Measurements from ENCODE around the gene PFAS.

GRCh38 chr17:8311131-8311790 is 62.2 kb downstream of the PFAS start:
- no peak for TF ChIP-seq CTCF (IDR thresholded peaks at IDR 0.05)
- no peak for TF ChIP-seq POLR2A (IDR thresholded peaks at IDR 0.05)

All from lower leg skin (tissue), 3 donors.